ENCODE measurements around the gene ROBO1.

Gene ROBO1

DNA sequence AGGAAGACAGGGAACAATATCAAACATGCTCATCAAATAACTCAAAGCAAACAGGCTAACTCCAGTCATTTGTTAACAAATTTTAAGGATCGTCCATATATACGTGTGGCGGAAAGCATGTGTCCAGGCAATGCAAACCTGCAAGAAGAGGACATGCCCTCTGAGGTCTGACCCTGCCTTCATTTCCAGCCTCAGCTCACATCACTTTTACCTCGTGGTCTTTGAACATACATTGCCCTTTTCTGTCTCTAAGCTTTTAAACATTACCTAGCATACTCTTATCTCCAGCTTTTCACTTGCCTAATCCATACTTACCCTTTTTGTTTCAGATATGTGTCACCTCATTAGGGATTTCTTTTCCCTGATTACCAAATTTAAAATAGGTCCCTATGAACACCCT, 944.4 kb downstream of the ROBO1 start:
- TF ChIP-seq CTCF (IDR thresholded peaks at IDR 0.05; ENCODE audit: low read depth, low read length, missing control alignments): no peak
- DNase-seq (ENCODE audit: low read depth): no peak
- in situ Hi-C loops (cut with HindIII; ENCODE audit: low sequenced_read_pairs): no loop called here
- H3K4me3 ChIP-seq (ENCODE audit: low read depth, low read length): no peak overlapping the region

DNA sequence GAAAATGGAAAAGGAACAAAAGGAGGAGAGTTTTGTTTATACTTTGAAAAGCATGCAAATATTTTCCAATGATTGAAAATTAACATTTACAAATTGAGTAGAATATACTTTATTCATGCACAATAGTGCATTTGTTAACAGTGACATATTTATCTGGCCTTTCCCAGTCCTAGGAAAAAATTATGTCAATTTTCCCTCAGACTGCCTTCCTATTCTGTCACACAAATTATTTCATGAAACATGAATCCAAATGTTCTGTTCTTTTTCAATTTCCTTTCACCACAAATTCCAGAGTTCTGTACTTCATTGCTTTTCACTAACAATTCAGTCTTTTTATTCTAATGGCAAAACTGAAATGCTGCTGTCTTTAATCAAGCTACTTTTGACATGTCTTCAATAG, 945.1 kb downstream of the ROBO1 start:
- in situ Hi-C loops (cut with HindIII; ENCODE audit: low sequenced_read_pairs): no loop called here
- H3K4me3 ChIP-seq (ENCODE audit: low read depth, low read length): no peak overlapping the region
- no peak for TF ChIP-seq CTCF (IDR thresholded peaks at IDR 0.05; ENCODE audit: low read depth, low read length, missing control alignments)
- DNase-seq (ENCODE audit: low read depth): no peak

DNA sequence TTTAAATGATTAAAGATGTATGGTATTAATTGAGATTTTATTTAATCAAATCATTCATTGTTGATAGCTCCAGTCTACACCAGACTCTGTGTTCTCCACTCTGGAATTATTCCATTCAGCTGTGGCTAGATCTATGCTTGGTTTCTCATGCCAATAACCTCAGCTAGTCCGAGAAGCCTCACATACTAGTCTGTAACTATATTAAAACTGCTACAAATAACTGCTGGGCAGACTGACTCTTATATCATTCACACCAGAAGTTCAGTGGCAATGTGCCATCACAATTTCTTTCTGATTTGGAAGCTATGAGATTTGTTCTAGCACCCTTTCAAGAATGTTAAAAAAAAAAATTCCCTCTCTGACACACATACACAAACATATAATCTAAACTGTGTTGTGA, 947.3 kb downstream of the ROBO1 start:
- in situ Hi-C loops (cut with HindIII; ENCODE audit: low sequenced_read_pairs): no loop called here
- no peak overlapping the region for H3K4me3 ChIP-seq (ENCODE audit: low read depth, low read length)
- no peak for DNase-seq (ENCODE audit: low read depth)
- TF ChIP-seq CTCF (IDR thresholded peaks at IDR 0.05; ENCODE audit: low read depth, low read length, missing control alignments): no peak

- DNase-seq (ENCODE audit: low read depth): no peak
- in situ Hi-C loops (cut with HindIII; ENCODE audit: low sequenced_read_pairs): no loop called here
- no peak for TF ChIP-seq CTCF (IDR thresholded peaks at IDR 0.05; ENCODE audit: low read depth, low read length, missing control alignments)
- no peak overlapping the region for H3K4me3 ChIP-seq (ENCODE audit: low read depth, low read length)
These were observed 949.4 kb downstream of the ROBO1 start for GRCh38 chr3:78818161-78818985.

DNA sequence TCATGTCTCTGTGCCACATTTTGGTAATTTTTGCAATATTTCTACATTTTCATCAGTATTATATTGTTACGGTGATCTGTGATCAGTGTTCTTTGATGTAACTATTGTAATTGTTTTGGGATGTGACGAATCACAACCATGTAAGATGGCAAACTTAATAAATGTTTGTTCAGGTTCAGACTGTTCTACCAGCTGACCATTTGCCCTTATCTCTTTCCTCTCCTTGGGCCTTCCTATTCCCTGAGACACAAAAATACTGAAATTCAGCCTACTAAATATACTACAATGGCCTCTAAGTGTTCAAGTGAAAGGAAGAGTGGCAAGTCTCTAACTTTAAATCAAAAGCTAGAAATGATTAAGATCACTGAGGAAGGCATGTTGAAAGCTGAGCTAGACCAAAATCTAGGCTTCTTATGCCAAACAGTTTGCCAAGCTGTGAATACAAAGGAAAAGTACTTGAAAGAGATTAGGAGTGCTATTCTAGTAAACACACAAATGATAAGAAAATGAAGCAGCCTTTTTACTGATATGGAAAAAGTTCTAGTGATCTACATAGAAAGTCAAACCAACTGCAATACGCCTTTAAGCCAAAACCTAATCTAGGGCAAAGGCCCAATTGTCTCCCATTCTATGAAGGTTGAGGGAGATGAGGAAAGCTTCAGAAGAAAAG, 952.8 kb downstream of the ROBO1 start:
- H3K4me3 ChIP-seq (ENCODE audit: low read depth, low read length): no peak overlapping the region
- no peak for TF ChIP-seq CTCF (IDR thresholded peaks at IDR 0.05; ENCODE audit: low read depth, low read length, missing control alignments)
- DNase-seq (ENCODE audit: low read depth): no peak
- in situ Hi-C loops (cut with HindIII; ENCODE audit: low sequenced_read_pairs): no loop called here

DNA sequence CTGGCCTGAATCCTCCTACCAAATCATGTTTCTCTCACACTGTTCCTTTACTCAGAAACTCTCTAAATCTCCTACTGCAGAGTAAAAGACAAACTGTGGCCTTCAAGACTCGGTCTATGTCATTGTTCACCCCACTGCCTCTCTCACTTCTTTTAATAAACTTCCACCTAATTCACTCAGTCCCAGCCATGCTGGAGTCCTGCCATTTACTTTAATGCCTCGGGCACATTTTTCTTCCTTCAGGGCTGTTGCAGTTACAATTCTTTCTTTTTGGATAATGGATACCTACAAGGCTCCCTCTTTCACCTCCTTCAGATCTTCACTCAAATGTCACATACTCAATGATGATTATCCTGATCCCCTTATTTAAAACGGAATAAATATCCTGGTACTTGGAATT, 955.6 kb downstream of the ROBO1 start:
- TF ChIP-seq CTCF (IDR thresholded peaks at IDR 0.05; ENCODE audit: low read depth, low read length, missing control alignments): no peak
- no peak overlapping the region for H3K4me3 ChIP-seq (ENCODE audit: low read depth, low read length)
- no peak for DNase-seq (ENCODE audit: low read depth)
- in situ Hi-C loops (cut with HindIII; ENCODE audit: low sequenced_read_pairs): no loop called here
